GM21360 (cell line): ENCODE data around the gene ADGRG1.

Experiments used
- ATAC-seq: cut with Tn5 transposase; IDR thresholded peaks from one replicate; pipeline ENCODE4 v1.9.1; 2021; ENCODE audit warnings: mild to moderate bottlenecking, moderate library complexity; ENCODE audit not compliant: unreplicated experiment

ADGRG1 gene

GRCh38 chr16:57633383-57634064 lies 5.1 kb downstream of the ADGRG1 start:
- no peak for ATAC-seq

- no peak for ATAC-seq
These were observed 5.7 kb downstream of the ADGRG1 start for GRCh38 chr16:57634171-57634570.

GRCh38 chr16:57635266-57636097 lies 7.1 kb downstream of the ADGRG1 start:
- no peak for ATAC-seq

GRCh38 chr16:57636184-57636583 lies 7.8 kb downstream of the ADGRG1 start:
- ATAC-seq = no peak

- ATAC-seq = no peak
These were observed 8.6 kb downstream of the ADGRG1 start for GRCh38 chr16:57637020-57637419.

GRCh38 chr16:57637424-57637823 lies 9.0 kb downstream of the ADGRG1 start:
- ATAC-seq = no peak

GRCh38 chr16:57637965-57638364 lies 9.5 kb downstream of the ADGRG1 start:
- ATAC-seq = no peak

- no peak for ATAC-seq
These were observed 10.0 kb downstream of the ADGRG1 start for GRCh38 chr16:57638381-57638780.

GRCh38 chr16:57639172-57639887 lies 10.9 kb downstream of the ADGRG1 start:
- ATAC-seq = no peak

GRCh38 chr16:57640185-57640584 lies 11.8 kb downstream of the ADGRG1 start:
- ATAC-seq = no peak

- ATAC-seq = no peak
These were observed 12.2 kb downstream of the ADGRG1 start for GRCh38 chr16:57640612-57641011.

- ATAC-seq = no peak
These were observed 14.0 kb downstream of the ADGRG1 start for GRCh38 chr16:57642160-57643135.

- no peak for ATAC-seq
These were observed 14.9 kb downstream of the ADGRG1 start for GRCh38 chr16:57643147-57643874.

GRCh38 chr16:57643910-57644309 lies 15.5 kb downstream of the ADGRG1 start:
- no peak for ATAC-seq

- ATAC-seq = no peak
These were observed 16.1 kb downstream of the ADGRG1 start for GRCh38 chr16:57644383-57645014.

- no peak for ATAC-seq
These were observed 16.7 kb downstream of the ADGRG1 start for GRCh38 chr16:57645169-57645568.

GRCh38 chr16:57645691-57646387 lies 17.4 kb downstream of the ADGRG1 start:
- no peak for ATAC-seq

GRCh38 chr16:57646388-57647039 lies 18.1 kb downstream of the ADGRG1 start:
- ATAC-seq = no peak
